Measurements from ENCODE around the gene L3MBTL3. TPM values are rescaled to one million over a fixed set of nuclear protein-coding genes. Genes with fewer than 3 reads are reported as not detected.

Gene L3MBTL3
- total and polyA plus RNA-seq, 5 donors = 1.4 to 4.1 (median 3.6) TPM

GRCh38 chr6:130076512-130076911 is 58.1 kb downstream of the L3MBTL3 start:
- DNase-seq (no peak), ATAC-seq (no peak)
- no peak overlapping the region for H3K27ac ChIP-seq (ENCODE audit: low read length)
- intact Hi-C loops (cut with DNase I) = no loop called here
- WGBS = 64% methylated on average over 2 of the region's 2 CpGs
- peaks cover 2% of the 10 kb centered on the region for H3K4me1 ChIP-seq (ENCODE audit: control insufficient read depth, insufficient read depth, low read length)
- H3K9me3 ChIP-seq (ENCODE audit: control insufficient read depth, low read length) = no peaks in the 10 kb centered on the region
- H3K4me3 ChIP-seq (ENCODE audit: low read length) = no peak overlapping the region
- no peaks in the 10 kb centered on the region for H3K27me3 ChIP-seq (ENCODE audit: control insufficient read depth, insufficient read depth)

- ATAC-seq (no peak), DNase-seq (no peak)
- Histone ChIP-seq H3K4me1 (ENCODE audit: control insufficient read depth, insufficient read depth, low read length) (no peaks in the 10 kb centered on the region), H3K27ac (ENCODE audit: low read length) (no peak overlapping the region), H3K27me3 (ENCODE audit: control insufficient read depth, insufficient read depth) (no peaks in the 10 kb centered on the region), H3K4me3 (ENCODE audit: low read length) (no peak overlapping the region), H3K9me3 (ENCODE audit: control insufficient read depth, low read length) (no peaks in the 10 kb centered on the region)
- intact Hi-C loops (cut with DNase I) = no loop called here
These were observed 72.4 kb downstream of the L3MBTL3 start for GRCh38 chr6:130090796-130091195.

GRCh38 chr6:130093546-130093945 is 75.2 kb downstream of the L3MBTL3 start:
- Histone ChIP-seq H3K4me1 (ENCODE audit: control insufficient read depth, insufficient read depth, low read length) (no peaks in the 10 kb centered on the region), H3K27ac (ENCODE audit: low read length) (no peak overlapping the region), H3K4me3 (ENCODE audit: low read length) (no peak overlapping the region), H3K27me3 (ENCODE audit: control insufficient read depth, insufficient read depth) (no peaks in the 10 kb centered on the region), H3K9me3 (ENCODE audit: control insufficient read depth, low read length) (no peaks in the 10 kb centered on the region)
- ATAC-seq (no peak), DNase-seq (no peak)
- intact Hi-C loops (cut with DNase I) = no loop called here
- 89% methylated on average over 1 of the region's 1 CpG for WGBS

GRCh38 chr6:130098317-130098716 is 79.9 kb downstream of the L3MBTL3 start:
- intact Hi-C loops (cut with DNase I) = no loop called here
- Histone ChIP-seq H3K4me3 (ENCODE audit: low read length) (no peak overlapping the region), H3K4me1 (ENCODE audit: control insufficient read depth, insufficient read depth, low read length) (no peaks in the 10 kb centered on the region), H3K9me3 (ENCODE audit: control insufficient read depth, low read length) (no peaks in the 10 kb centered on the region), H3K27ac (ENCODE audit: low read length) (no peak overlapping the region), H3K27me3 (ENCODE audit: control insufficient read depth, insufficient read depth) (no peaks in the 10 kb centered on the region)
- no peak for DNase-seq
- WGBS = 94% methylated on average over 4 of the region's 4 CpGs
- ATAC-seq = no peak

- DNase-seq = no peak
- no peaks in the 10 kb centered on the region for H3K9me3 ChIP-seq (ENCODE audit: control insufficient read depth, low read length)
- intact Hi-C loops (cut with DNase I) = no loop called here
- WGBS = 96% methylated on average over 3 of the region's 3 CpGs
- H3K4me3 ChIP-seq (ENCODE audit: low read length) = no peak overlapping the region
- H3K27ac ChIP-seq (ENCODE audit: low read length) = no peak overlapping the region
- no peaks in the 10 kb centered on the region for H3K4me1 ChIP-seq (ENCODE audit: control insufficient read depth, insufficient read depth, low read length)
- no peaks in the 10 kb centered on the region for H3K27me3 ChIP-seq (ENCODE audit: control insufficient read depth, insufficient read depth)
- ATAC-seq = no peak
These were observed 80.7 kb downstream of the L3MBTL3 start for GRCh38 chr6:130099119-130099518.

- 82% methylated on average over 4 of the region's 4 CpGs for WGBS
- H3K27ac ChIP-seq (ENCODE audit: low read length) = no peak overlapping the region
- no peak overlapping the region for H3K4me3 ChIP-seq (ENCODE audit: low read length)
- no peaks in the 10 kb centered on the region for H3K9me3 ChIP-seq (ENCODE audit: control insufficient read depth, low read length)
- no peaks in the 10 kb centered on the region for H3K4me1 ChIP-seq (ENCODE audit: control insufficient read depth, insufficient read depth, low read length)
- ATAC-seq (no peak), DNase-seq (no peak)
- intact Hi-C loops (cut with DNase I) = no loop called here
- no peaks in the 10 kb centered on the region for H3K27me3 ChIP-seq (ENCODE audit: control insufficient read depth, insufficient read depth)
These were observed 87.8 kb downstream of the L3MBTL3 start for GRCh38 chr6:130105996-130106704.

GRCh38 chr6:130107710-130108109 is 89.3 kb downstream of the L3MBTL3 start:
- ATAC-seq (no peak), DNase-seq (no peak)
- Histone ChIP-seq H3K27me3 (ENCODE audit: control insufficient read depth, insufficient read depth) (no peaks in the 10 kb centered on the region), H3K4me1 (ENCODE audit: control insufficient read depth, insufficient read depth, low read length) (no peaks in the 10 kb centered on the region), H3K4me3 (ENCODE audit: low read length) (no peak overlapping the region), H3K9me3 (ENCODE audit: control insufficient read depth, low read length) (no peaks in the 10 kb centered on the region), H3K27ac (ENCODE audit: low read length) (no peak overlapping the region)
- WGBS = 94% methylated on average over 1 of the region's 1 CpG
- intact Hi-C loops (cut with DNase I) = no loop called here

GRCh38 chr6:130111031-130111430 is 92.7 kb downstream of the L3MBTL3 start:
- Histone ChIP-seq H3K9me3 (ENCODE audit: control insufficient read depth, low read length) (no peaks in the 10 kb centered on the region), H3K4me1 (ENCODE audit: control insufficient read depth, insufficient read depth, low read length) (no peaks in the 10 kb centered on the region)
- DNase-seq = no peak

GRCh38 chr6:130113201-130113710 is 94.9 kb downstream of the L3MBTL3 start:
- DNase-seq (no peak), ATAC-seq (no peak)
- intact Hi-C loops (cut with DNase I) = no loop called here
- Histone ChIP-seq H3K9me3 (ENCODE audit: control insufficient read depth, low read length) (no peaks in the 10 kb centered on the region), H3K27ac (ENCODE audit: low read length) (no peak overlapping the region), H3K4me1 (ENCODE audit: control insufficient read depth, insufficient read depth, low read length) (no peaks in the 10 kb centered on the region), H3K27me3 (ENCODE audit: control insufficient read depth, insufficient read depth) (no peaks in the 10 kb centered on the region), H3K4me3 (ENCODE audit: low read length) (no peak overlapping the region)
- WGBS = 93% methylated on average over 2 of the region's 2 CpGs

More at GRCh38 chr6:130111031-130111430, 92.7 kb downstream of the L3MBTL3 start:
- H3K27me3 ChIP-seq (ENCODE audit: control insufficient read depth, insufficient read depth) = no peaks in the 10 kb centered on the region
- ATAC-seq = no peak
- 88% methylated on average over 1 of the region's 1 CpG for WGBS
- no peak overlapping the region for H3K27ac ChIP-seq (ENCODE audit: low read length)
- no peak overlapping the region for H3K4me3 ChIP-seq (ENCODE audit: low read length)
- intact Hi-C loops (cut with DNase I) = no loop called here

GRCh38 chr6:130115036-130115435 is 96.7 kb downstream of the L3MBTL3 start:
- no peaks in the 10 kb centered on the region for H3K9me3 ChIP-seq (ENCODE audit: control insufficient read depth, low read length)
- ATAC-seq (no peak), DNase-seq (no peak)
- no peak overlapping the region for H3K27ac ChIP-seq (ENCODE audit: low read length)
- H3K4me1 ChIP-seq (ENCODE audit: control insufficient read depth, insufficient read depth, low read length) = no peaks in the 10 kb centered on the region
- H3K4me3 ChIP-seq (ENCODE audit: low read length) = no peak overlapping the region
- 91% methylated on average over 6 of the region's 6 CpGs for WGBS
- intact Hi-C loops (cut with DNase I) = no loop called here
- H3K27me3 ChIP-seq (ENCODE audit: control insufficient read depth, insufficient read depth) = no peaks in the 10 kb centered on the region

- no peaks in the 10 kb centered on the region for H3K4me1 ChIP-seq (ENCODE audit: control insufficient read depth, insufficient read depth, low read length)
- intact Hi-C loops (cut with DNase I) = no loop called here
- H3K27ac ChIP-seq (ENCODE audit: low read length) = no peak overlapping the region
- H3K9me3 ChIP-seq (ENCODE audit: control insufficient read depth, low read length) = no peaks in the 10 kb centered on the region
- H3K4me3 ChIP-seq (ENCODE audit: low read length) = no peak overlapping the region
- WGBS = 89% methylated on average over 4 of the region's 4 CpGs
- ATAC-seq (no peak), DNase-seq (no peak)
- no peaks in the 10 kb centered on the region for H3K27me3 ChIP-seq (ENCODE audit: control insufficient read depth, insufficient read depth)
These were observed 97.9 kb downstream of the L3MBTL3 start for GRCh38 chr6:130116273-130116672.

Measured in right cardiac atrium (tissue), 5 donors.